Measurements from ENCODE around the gene IL11. TPM values are rescaled to one million over a fixed set of nuclear protein-coding genes. Genes with fewer than 3 reads are reported as not detected.
A peak's percentile ranks its signal among the peaks of the same experiment; 100 is the strongest.

IL11 gene
- total and polyA plus RNA-seq, 2 of the 13 experiments (the other 11 are each of a cell fraction or from before 2014, with no cell fraction given), result 2.5 to 2.9 TPM

- TF ChIP-seq ZNF383 (CRISPR knock-in tag; IDR thresholded peaks at IDR 0.05; ENCODE audit: borderline replicate concordance) (no peak), IRF2 (CRISPR knock-in tag; IDR thresholded peaks at IDR 0.05) (no peak), ZNF775 (CRISPR knock-in tag; IDR thresholded peaks at IDR 0.05; ENCODE audit: borderline replicate concordance) (no peak), FOXC1 (CRISPR knock-in tag; IDR thresholded peaks at IDR 0.05; ENCODE audit: borderline replicate concordance) (no peak), REXO4 (CRISPR knock-in tag; IDR thresholded peaks at IDR 0.05; ENCODE audit: borderline replicate concordance) (no peak), DMAP1 (CRISPR knock-in tag; IDR thresholded peaks at IDR 0.05) (peak; percentile 37; the same call in 1 of the 2 replicates), ZNF180 (CRISPR knock-in tag; IDR thresholded peaks at IDR 0.05; ENCODE audit: borderline replicate concordance, low read depth) (no peak), XBP1 (CRISPR knock-in tag; IDR thresholded peaks at IDR 0.05) (no peak), ZNF18 (CRISPR knock-in tag; IDR thresholded peaks at IDR 0.05; ENCODE audit: insufficient replicate concordance) (no peak), ZSCAN20 (CRISPR knock-in tag; IDR thresholded peaks at IDR 0.05; ENCODE audit: borderline replicate concordance) (no peak), ZFP36L1 (CRISPR knock-in tag; IDR thresholded peaks at IDR 0.05) (no peak), TMF1 (CRISPR knock-in tag; IDR thresholded peaks at IDR 0.05; ENCODE audit: low read depth) (no peak), ZNF891 (CRISPR knock-in tag; IDR thresholded peaks at IDR 0.05) (no peak), ZNF251 (CRISPR knock-in tag; IDR thresholded peaks at IDR 0.05) (no peak), ZNF557 (CRISPR knock-in tag; IDR thresholded peaks at IDR 0.05) (no peak), ZNF549 (CRISPR knock-in tag; IDR thresholded peaks at IDR 0.05) (no peak), ZNF660 (CRISPR knock-in tag; IDR thresholded peaks at IDR 0.05; ENCODE audit: borderline replicate concordance, low read depth) (no peak), POGK (CRISPR knock-in tag; conservative IDR thresholded peaks at IDR 0.05) (peak; percentile 86; the same call in 1 of the 2 replicates), NFE2 (CRISPR knock-in tag; IDR thresholded peaks at IDR 0.05) (no peak), ZC3H13 (CRISPR knock-in tag; IDR thresholded peaks at IDR 0.05) (no peak), ZNF615 (CRISPR knock-in tag; IDR thresholded peaks at IDR 0.05; ENCODE audit: borderline replicate concordance) (no peak), ZFP91 (CRISPR knock-in tag; IDR thresholded peaks at IDR 0.05; ENCODE audit: borderline replicate concordance) (0 out of 2 replicates have a peak, but pooled peaks have one; percentile 16), MXD3 (CRISPR knock-in tag; IDR thresholded peaks at IDR 0.05) (peak; percentile 22; the same call in 1 of the 2 replicates), ZNF777 (CRISPR knock-in tag; IDR thresholded peaks at IDR 0.05) (peak; percentile 13; the same call in 1 of the 2 replicates)
Observed at GRCh38 chr19:55377356-55378131, 7.3 kb upstream of the IL11 start (continued).
